Activated CD4-positive, alpha-beta T cell treated with anti-CD3 and anti-CD28 coated beads, Interleukin-2, Interleukin-6, amounts not matched to agents 100 ng/mL and 50 ng/mL, durations not matched to agents 16 hours and 8 hours (primary cell): ENCODE data around the gene MED13L.

Experiments used
- DNase-seq: peaks from one replicate; pipeline ENCODE4 v3.0.0-alpha.2; 2020

MED13L gene

GRCh38 chr12:116071555-116072230, 205.8 kb downstream of the MED13L start:
- no peak for DNase-seq

DNA sequence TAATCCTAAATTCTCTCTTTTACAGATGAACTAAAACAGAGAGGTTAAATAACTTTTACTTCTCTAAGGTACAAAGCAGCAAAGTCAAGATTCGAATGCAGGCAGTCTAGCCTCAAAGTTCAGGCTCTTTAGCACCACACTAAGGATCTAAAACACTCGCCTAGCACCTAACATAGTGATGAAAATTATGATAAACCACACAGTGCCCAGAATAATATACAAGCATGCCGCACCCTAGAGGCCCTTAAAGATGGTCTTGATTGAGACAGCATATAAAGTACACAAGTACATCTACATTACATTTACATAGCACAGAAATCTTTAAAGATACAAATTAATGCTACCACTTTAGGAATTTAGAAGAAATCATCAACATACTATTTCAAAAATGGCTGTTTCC, 207.0 kb downstream of the MED13L start:
- no peak for DNase-seq

GRCh38 chr12:116069943-116070342, 207.6 kb downstream of the MED13L start:
- DNase-seq, result no peak

- no peak for DNase-seq
These were observed 208.6 kb downstream of the MED13L start for GRCh38 chr12:116068853-116069252.

DNA sequence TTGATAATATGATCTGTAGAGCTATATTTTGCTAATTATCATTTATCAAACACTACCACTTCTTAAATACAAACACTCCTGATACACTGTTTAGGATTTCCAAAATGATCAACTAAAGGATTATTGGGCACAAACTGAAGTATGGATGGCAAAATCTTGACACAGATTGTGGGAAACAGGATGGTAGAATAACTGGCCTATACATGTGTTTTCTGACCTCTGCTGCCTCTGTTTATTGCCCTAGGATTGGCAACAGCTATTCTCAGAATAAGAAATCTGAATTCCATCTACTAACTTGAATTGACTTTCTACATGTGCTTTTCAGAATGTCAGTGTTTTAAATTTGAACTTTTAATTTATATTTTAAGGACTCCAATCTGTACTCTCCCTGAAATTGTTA, 209.1 kb downstream of the MED13L start:
- no peak for DNase-seq

- no peak for DNase-seq
These were observed 209.6 kb downstream of the MED13L start for GRCh38 chr12:116067892-116068291.

DNA sequence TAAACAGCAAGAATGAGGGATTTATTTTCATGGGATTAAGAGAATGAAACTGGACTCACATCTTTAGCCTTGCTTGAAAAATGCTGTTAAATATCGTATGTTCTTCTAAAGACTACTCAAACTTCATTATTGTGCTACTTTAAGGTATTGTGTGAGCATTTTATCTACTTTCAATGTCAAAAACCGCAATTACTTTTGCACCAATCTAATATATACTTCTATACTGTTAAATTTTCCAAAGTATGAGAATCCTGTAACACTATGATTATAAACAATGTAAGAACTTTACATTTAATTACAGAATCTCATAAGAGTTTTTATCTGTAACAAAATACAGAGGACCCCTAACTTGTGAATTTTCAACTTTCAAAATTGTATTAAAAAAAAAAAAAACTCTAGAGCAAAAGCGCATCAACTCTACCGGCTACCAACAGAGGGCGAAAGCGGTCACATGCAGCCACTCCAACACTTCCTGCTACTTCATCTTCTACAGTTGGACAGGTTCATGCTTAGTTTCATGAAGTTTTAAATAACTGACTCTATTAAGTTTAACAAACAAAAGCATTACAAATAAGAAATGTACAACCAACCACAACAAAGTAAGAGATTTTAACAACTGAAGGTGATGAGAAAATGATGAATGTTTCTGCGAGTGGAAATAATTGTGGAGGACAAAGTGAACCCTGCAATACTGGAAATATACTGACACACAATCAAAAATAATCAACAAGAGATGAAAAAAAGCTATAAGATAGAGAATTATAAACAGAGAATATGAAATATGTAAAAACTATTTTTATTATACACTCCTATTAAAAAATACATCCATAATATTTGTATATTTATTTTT, 210.9 kb downstream of the MED13L start:
- DNase-seq, result peak; percentile 57

- no peak for DNase-seq
These were observed 211.9 kb downstream of the MED13L start for GRCh38 chr12:116065606-116066005.

DNA sequence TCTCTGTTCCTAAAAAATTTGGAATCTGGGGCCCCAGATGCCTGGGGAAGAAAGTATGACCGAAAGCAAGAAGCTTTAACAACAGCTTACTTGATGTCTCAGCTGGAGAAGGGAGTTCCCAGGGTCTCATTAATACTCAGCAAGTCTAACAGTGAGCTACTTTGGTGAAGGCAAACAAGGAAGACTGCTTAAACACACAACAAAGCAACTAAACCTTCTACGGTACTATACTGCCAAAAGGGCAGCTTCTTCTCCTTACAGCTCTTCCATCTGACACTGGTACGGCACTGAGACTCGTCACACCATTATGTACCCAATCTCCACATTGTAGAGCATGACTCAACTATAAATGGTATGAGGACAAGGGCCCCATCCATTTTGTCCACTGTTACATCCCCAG, 213.0 kb downstream of the MED13L start:
- DNase-seq, result no peak

DNA sequence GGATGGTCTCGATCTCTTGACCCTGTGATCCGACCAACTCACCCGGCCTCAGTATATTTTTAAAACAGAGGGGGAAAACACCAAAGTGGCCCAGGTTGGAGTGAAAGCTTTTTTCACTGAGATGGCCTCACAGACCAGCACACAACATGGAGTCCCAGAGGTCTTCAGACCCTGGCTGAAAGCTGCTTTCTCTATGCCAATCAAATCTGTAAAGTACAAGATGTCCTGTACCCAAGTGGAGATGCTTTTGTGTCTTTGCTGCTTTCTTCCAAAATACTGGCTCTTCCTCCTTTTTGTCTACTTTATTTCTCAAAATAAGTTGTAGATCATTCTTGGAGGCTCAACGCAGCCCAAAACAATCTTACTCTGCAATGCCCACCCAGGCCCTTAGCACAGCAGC, 214.8 kb downstream of the MED13L start:
- no peak for DNase-seq

GRCh38 chr12:116060764-116061163, 216.7 kb downstream of the MED13L start:
- peak; percentile 62 for DNase-seq

DNA sequence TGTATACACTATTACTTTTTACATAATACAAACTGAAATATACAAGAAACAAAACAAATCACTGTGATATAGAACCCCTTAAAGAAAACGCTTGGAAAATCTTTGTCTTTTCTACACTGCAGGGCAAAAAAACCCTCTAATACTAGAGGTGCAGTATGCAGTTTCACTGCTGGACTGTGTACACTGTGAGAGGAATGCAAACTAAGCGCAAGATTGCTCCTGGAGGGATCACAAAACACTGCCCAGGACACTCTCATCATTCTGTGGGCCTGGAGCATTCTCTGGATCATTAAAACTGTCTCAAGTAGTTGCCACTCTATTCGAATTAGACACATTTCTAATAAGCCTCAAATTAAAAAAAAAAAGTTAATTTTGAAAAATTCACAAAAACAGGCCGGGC, 217.6 kb downstream of the MED13L start:
- no peak for DNase-seq

GRCh38 chr12:116058574-116058973, 218.9 kb downstream of the MED13L start:
- no peak for DNase-seq

- DNase-seq, result no peak
These were observed 220.1 kb downstream of the MED13L start for GRCh38 chr12:116057356-116057755.

GRCh38 chr12:116055895-116056607, 221.4 kb downstream of the MED13L start:
- DNase-seq, result peak; percentile 41

GRCh38 chr12:116054280-116054679, 223.2 kb downstream of the MED13L start:
- no peak for DNase-seq

GRCh38 chr12:116053479-116054200, 223.9 kb downstream of the MED13L start:
- no peak for DNase-seq

DNA sequence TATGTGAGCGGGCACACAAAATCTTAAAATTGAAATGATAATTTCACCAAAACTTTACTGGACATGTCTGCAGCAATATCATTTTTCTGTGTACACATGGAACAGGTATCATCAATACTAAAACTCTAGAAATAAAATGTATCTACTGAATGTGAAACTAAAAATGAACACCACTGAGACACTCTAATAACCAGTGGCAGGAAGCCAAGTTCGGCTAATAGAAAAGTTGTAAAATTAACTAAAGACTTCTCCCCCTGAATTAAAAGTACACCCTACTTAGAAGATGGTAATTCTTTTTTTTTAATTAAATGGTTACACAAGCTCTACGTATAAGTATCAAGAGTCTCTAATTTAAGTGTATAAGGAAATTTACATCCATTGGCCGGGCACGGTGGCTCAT, 227.2 kb downstream of the MED13L start:
- no peak for DNase-seq

DNA sequence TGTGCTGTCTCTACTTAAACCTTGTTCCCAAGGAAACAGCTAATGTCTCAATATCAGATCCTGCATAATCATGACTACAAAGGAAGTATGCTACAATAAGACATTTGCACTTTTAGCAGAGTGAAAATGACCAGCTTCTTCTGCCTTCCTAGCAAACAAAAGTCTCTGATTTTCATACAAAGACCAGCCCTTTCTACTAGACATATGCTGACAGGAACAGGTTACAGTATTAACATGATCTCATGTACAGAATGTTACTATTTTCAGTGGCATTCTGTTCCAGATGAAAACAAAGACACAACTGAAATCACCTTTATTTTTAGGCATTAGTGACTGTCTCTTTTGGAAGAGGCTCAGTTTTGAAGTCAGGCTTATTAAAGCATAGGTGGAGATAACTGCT, 228.6 kb downstream of the MED13L start:
- DNase-seq, result no peak

DNA sequence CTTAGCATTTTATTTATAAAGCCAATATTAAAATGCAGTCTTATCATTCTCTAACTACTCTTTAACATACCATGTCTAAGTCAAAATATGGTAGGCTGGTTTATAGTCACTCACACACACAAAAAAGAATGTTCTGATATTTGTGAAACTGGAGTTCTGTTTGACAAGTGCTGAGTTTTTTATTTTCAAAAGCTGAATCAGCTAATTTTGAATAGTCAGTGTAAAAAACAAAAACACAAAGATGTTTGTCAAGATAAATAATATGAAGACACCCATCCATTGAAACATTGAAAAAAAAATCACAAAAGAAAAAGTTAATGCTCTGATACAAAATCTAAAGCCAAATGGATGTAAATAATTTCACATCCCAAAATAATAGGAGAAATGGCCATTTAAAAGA, 231.5 kb downstream of the MED13L start:
- no peak for DNase-seq

GRCh38 chr12:116045150-116045549, 232.3 kb downstream of the MED13L start:
- DNase-seq, result no peak

GRCh38 chr12:116043659-116044535, 233.6 kb downstream of the MED13L start:
- no peak for DNase-seq
